GM21390 (cell line): Measurements from ENCODE around the gene NXPH1.

Source experiments
- ATAC-seq: cut with Tn5 transposase; IDR thresholded peaks from one replicate; pipeline ENCODE4 v1.9.1; 2021; ENCODE audit not compliant: unreplicated experiment

NXPH1 gene

GRCh38 chr7:8783229-8783628, 349.8 kb downstream of the NXPH1 start:
- ATAC-seq, result no peak

- ATAC-seq, result no peak
These were observed 351.7 kb downstream of the NXPH1 start for GRCh38 chr7:8785081-8785480.

- ATAC-seq, result no peak
These were observed 367.6 kb downstream of the NXPH1 start for GRCh38 chr7:8800986-8801385.
